Measurements from ENCODE around the gene FZD10.

FZD10 gene

GRCh38 chr12:130162267-130162666, at the start of gene FZD10:
FZD10 (plus strand) TSS chr12:130162464; CDS start chr12:130162943, 479 bp downstream.
- peak; percentile 81 for DNase-seq (ENCODE audit: low spot score)

GRCh38 chr12:130114952-130115351, 47.3 kb upstream of the FZD10 start:
- DNase-seq (ENCODE audit: low spot score): no peak

- DNase-seq (ENCODE audit: low spot score): no peak
These were observed 46.6 kb upstream of the FZD10 start for GRCh38 chr12:130115646-130116045.

- no peak for DNase-seq (ENCODE audit: low spot score)
These were observed 45.5 kb upstream of the FZD10 start for GRCh38 chr12:130116791-130117190.

GRCh38 chr12:130117233-130117632, 45.0 kb upstream of the FZD10 start:
- DNase-seq (ENCODE audit: low spot score): no peak

GRCh38 chr12:130117701-130118100, 44.6 kb upstream of the FZD10 start:
- no peak for DNase-seq (ENCODE audit: low spot score)

- no peak for DNase-seq (ENCODE audit: low spot score)
These were observed 44.1 kb upstream of the FZD10 start for GRCh38 chr12:130118181-130118580.

GRCh38 chr12:130119241-130119861, 42.9 kb upstream of the FZD10 start:
- no peak for DNase-seq (ENCODE audit: low spot score)

GRCh38 chr12:130120012-130120805, 42.1 kb upstream of the FZD10 start:
- no peak for DNase-seq (ENCODE audit: low spot score)

- no peak for DNase-seq (ENCODE audit: low spot score)
These were observed 40.9 kb upstream of the FZD10 start for GRCh38 chr12:130121226-130122000.

- no peak for DNase-seq (ENCODE audit: low spot score)
These were observed 39.9 kb upstream of the FZD10 start for GRCh38 chr12:130122356-130122755.

GRCh38 chr12:130124106-130124505, 38.2 kb upstream of the FZD10 start:
- no peak for DNase-seq (ENCODE audit: low spot score)

- no peak for DNase-seq (ENCODE audit: low spot score)
These were observed 37.5 kb upstream of the FZD10 start for GRCh38 chr12:130124605-130125244.

- peak; percentile 66 for DNase-seq (ENCODE audit: low spot score)
These were observed 36.2 kb upstream of the FZD10 start for GRCh38 chr12:130126023-130126432.

- no peak for DNase-seq (ENCODE audit: low spot score)
These were observed 34.7 kb upstream of the FZD10 start for GRCh38 chr12:130127532-130127911.

- no peak for DNase-seq (ENCODE audit: low spot score)
These were observed 34.1 kb upstream of the FZD10 start for GRCh38 chr12:130127912-130128789.

- DNase-seq (ENCODE audit: low spot score): no peak
These were observed 33.2 kb upstream of the FZD10 start for GRCh38 chr12:130128790-130129735.

- no peak for DNase-seq (ENCODE audit: low spot score)
These were observed 31.9 kb upstream of the FZD10 start for GRCh38 chr12:130130346-130130745.

GRCh38 chr12:130131025-130131424, 31.2 kb upstream of the FZD10 start:
- no peak for DNase-seq (ENCODE audit: low spot score)

- DNase-seq (ENCODE audit: low spot score): no peak
These were observed 30.5 kb upstream of the FZD10 start for GRCh38 chr12:130131801-130132200.

Measured in iPS-NIHi11 (cell line).